ES-I3 (cell line): Measurements from ENCODE around the gene YEATS4.

ENCODE experiments used
- H3K36me3 ChIP-seq: 2 replicates; pipeline ENCODE4 v1.6.1; 2013; ENCODE audit warnings: mild to moderate bottlenecking, low read length, control low read depth, moderate library complexity; ENCODE audit not compliant: insufficient read depth
- H3K4me1 ChIP-seq: 2 replicates; pipeline ENCODE4 v1.6.1; 2013; ENCODE audit warnings: mild to moderate bottlenecking, control low read depth, low read length; ENCODE audit not compliant: insufficient read depth
- H3K9ac ChIP-seq: 2 replicates; pipeline ENCODE4 v1.6.1; 2013; ENCODE audit warnings: low read depth, mild to moderate bottlenecking, low read length, moderate library complexity
- H3K9me3 ChIP-seq: 2 replicates; pipeline ENCODE4 v1.6.1; 2013; ENCODE audit warnings: mild to moderate bottlenecking, low read length, moderate library complexity; ENCODE audit not compliant: control insufficient read depth, insufficient read depth

Gene YEATS4

DNA sequence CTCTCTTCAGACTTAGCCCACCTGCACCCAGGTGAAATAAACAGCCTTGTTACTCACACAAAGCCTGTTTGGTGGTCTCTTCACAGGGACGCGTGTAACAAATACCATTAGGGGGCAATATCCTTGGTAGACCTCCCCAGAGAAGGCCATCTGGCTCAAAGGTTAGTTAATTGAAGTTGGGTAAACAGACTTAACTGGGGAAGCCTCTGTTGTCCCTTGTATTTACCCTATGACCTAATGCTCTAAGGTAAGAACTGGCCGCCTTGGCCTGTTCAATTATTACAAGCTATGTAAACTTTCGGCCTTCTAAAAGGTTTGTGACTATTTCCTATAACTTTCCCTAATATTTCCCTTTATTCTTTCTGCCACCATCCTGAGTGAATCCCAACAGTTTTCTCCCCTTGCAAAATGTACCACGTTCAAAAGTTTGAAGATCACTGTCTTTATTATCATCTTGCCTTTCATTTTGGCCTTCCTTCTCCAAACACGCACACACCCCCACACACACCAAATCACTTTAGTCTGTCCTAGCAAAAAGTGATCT, 26.7 kb upstream of the YEATS4 start:
- H3K9me3 ChIP-seq = no peaks in the 10 kb centered on the region
- no peaks in the 10 kb centered on the region for H3K36me3 ChIP-seq
- H3K9ac ChIP-seq = no peak overlapping the region
- H3K4me1 ChIP-seq = peaks cover 22% of the 10 kb centered on the region

DNA sequence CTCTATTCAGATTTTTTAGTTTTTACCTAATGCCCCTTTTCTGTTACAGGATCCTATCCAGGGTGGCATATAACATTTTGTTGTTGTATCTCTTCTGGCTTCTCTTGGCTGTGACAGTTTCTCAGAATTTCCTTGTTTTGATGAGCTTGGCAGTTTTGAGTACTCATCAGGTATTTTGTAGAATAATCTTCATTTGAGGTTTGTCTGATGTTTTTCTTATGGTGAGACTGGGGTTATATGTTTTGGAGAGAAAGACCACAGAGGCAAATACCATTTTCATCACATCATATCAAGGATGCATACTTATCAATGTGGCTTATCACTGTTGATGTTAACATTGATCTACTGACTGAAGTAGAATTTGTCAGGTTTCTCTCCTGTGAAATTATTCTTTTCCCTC, 25.4 kb upstream of the YEATS4 start:
- H3K9ac ChIP-seq = no peak overlapping the region
- H3K4me1 ChIP-seq = peaks cover 16% of the 10 kb centered on the region
- no peaks in the 10 kb centered on the region for H3K36me3 ChIP-seq
- H3K9me3 ChIP-seq = no peaks in the 10 kb centered on the region

DNA sequence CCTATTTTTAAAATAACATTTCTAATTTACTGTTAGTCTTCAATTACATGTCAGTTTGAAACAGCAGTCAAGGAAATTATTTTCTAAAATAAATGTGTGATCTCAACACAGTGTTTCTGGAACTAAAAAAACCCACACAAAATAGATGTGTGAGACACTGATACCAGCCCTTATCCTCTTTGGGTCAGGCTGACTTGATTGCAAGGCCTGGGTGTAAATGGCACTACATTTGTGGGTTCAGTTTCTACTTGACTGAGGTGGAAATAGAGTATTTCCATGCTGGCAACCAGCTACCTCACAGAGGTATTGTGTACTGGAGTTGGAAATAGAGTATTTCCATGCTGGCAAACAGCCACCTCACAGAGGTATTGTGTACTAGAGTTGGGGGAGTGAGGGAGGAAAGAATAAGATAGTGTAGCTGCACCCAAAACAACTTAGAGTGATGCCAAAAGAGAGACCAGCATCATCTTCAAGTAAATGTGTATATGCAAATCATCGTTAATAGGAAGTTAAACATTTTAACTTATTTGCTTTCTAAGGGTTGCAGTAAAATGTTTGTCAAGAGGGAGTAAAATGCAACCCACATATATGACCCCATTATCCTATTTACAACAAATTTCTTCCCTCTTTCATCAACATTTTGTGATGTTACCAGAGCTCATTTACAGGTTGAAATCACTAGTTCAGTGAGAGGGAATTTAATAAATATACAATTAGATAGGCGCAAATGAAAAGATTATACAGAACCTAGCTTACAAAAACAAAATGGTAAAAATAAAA, 22.0 kb upstream of the YEATS4 start:
- H3K9ac ChIP-seq = no peak overlapping the region
- no peaks in the 10 kb centered on the region for H3K4me1 ChIP-seq
- H3K36me3 ChIP-seq = no peaks in the 10 kb centered on the region
- H3K9me3 ChIP-seq = no peaks in the 10 kb centered on the region

DNA sequence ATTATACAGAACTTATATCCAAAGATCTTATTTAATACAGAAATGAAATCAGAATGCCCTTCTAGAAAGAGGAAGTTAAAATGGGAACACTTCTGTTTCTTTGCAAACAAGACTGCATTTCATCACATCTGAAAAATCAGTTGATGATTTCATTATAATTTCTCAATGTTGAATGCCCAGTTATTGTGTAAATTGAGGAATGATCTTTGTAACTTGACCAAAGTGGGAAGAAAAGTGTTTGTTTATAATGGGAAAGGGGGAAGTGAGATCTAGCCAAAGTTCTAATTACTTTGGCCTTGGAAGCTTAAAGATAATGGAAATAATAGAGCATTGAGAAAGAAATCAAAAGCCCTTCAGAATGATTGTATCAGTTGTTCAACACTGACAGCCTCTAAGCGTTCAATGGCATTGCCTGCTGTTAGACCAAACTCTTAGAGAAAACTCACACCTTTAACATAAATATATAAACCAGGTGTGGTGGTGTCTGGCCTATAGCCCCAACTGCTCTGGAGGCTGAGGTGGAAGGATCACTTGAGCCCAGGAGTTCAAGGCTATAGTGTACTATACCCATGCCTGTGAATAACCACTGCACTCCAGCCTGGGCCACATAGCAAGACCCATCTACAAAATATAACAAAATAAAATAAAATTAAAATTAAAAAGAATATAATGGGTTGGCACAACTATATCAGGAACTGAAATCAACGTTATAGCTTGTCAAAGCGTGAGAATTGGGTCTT, 21.3 kb upstream of the YEATS4 start:
- no peaks in the 10 kb centered on the region for H3K36me3 ChIP-seq
- no peaks in the 10 kb centered on the region for H3K4me1 ChIP-seq
- H3K9me3 ChIP-seq = no peaks in the 10 kb centered on the region
- no peak overlapping the region for H3K9ac ChIP-seq

DNA sequence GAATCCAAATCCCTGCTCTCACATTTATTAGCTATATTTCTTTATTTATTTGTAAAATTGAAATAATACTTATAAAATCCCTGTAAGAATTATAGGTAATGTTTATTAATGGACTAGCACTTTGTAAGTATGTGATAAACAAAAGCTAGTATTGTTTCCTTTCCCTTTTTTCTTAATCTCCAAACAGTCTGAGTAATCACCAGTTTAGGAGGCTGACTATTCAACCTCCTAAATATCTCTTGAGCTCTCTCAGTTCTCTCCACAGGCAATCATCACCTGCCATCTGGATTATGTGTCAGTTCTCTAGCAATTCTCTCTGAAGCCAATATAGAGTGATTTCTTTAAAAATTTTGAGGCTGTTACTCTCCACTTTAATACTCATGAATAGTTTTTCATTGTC, 20.6 kb upstream of the YEATS4 start:
- no peaks in the 10 kb centered on the region for H3K4me1 ChIP-seq
- H3K9me3 ChIP-seq = no peaks in the 10 kb centered on the region
- H3K9ac ChIP-seq = no peak overlapping the region
- no peaks in the 10 kb centered on the region for H3K36me3 ChIP-seq

DNA sequence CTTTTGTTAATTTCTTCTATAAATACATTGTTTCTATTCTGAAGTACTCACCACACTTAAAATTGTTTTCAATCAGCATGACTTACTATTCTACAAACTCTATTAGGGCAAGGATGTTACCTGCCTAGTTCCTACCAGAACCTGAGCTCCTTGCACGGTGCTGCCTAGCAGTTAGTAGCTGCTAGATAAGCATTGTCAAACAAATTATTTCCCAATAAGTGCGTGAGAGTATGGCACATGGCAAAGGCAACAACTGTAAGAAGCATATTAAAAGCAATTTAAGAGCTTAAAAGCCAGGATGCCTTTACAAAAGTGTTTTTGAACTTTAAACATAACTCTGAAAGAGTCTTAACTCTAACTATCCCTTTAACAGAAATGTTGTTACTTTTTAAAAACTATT, 19.5 kb upstream of the YEATS4 start:
- no peaks in the 10 kb centered on the region for H3K36me3 ChIP-seq
- no peaks in the 10 kb centered on the region for H3K4me1 ChIP-seq
- no peak overlapping the region for H3K9ac ChIP-seq
- H3K9me3 ChIP-seq = no peaks in the 10 kb centered on the region

DNA sequence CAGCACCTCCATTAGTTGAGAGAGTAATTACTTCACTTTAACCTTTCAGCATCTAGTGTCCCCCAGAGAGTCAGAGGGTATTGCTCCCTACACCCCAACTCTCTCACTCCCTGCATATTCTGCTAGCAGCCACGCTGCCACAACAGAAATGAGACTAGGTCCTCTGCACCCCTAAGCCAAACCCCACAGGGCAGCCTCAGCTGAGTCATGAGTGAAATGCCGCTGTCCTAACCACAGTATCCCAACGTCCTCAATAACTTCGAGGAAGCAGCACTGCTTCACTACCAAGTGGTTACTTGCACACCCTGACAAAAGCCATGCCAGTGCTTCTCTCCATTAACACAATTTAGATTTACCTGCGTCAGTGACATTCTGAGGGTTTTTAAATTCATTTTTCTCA, 18.2 kb upstream of the YEATS4 start:
- H3K9ac ChIP-seq = no peak overlapping the region
- H3K9me3 ChIP-seq = no peaks in the 10 kb centered on the region
- H3K36me3 ChIP-seq = no peaks in the 10 kb centered on the region
- no peaks in the 10 kb centered on the region for H3K4me1 ChIP-seq

DNA sequence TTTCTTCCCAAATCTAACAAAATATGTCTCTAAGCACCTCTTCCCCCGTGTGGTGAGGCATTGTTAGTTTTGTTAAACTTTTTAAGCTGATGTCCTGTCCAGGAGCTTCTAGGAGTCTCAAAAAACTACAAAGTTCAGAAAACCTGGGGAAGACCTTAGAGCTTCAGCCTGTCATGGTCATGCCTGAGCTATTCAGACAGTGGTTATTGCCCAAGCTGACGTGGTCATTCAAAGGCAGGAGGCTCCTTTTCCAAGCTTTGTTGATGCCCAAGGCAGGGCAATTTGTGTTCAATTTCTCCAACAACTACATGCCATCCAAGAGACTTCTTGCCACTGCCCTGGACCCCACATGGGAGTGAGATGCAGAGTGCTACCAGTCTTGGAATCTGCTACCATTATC, 17.1 kb upstream of the YEATS4 start:
- Histone ChIP-seq H3K9me3 (no peaks in the 10 kb centered on the region), H3K4me1 (no peaks in the 10 kb centered on the region), H3K36me3 (no peaks in the 10 kb centered on the region), H3K9ac (no peak overlapping the region)

DNA sequence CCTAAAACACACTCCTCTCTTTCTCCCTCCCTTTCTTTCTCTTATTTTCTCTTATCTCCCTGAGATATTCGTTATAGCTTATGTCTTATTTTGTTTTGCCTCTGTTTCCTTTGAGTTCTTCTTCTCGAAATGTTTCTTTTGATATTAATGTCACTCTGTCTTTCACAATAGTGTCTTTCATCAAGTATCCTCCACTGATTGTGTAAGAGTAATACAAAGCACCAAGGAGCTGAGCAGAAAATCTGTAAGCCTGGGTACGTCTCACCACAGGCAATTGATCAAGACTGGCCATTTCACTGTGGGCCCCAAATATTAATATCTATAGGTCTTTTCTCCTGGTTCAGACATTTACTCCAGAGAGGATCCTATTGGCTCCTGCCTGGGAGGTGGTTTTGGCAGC, 16.2 kb upstream of the YEATS4 start:
- Histone ChIP-seq H3K9ac (no peak overlapping the region), H3K9me3 (no peaks in the 10 kb centered on the region), H3K4me1 (no peaks in the 10 kb centered on the region), H3K36me3 (no peaks in the 10 kb centered on the region)

DNA sequence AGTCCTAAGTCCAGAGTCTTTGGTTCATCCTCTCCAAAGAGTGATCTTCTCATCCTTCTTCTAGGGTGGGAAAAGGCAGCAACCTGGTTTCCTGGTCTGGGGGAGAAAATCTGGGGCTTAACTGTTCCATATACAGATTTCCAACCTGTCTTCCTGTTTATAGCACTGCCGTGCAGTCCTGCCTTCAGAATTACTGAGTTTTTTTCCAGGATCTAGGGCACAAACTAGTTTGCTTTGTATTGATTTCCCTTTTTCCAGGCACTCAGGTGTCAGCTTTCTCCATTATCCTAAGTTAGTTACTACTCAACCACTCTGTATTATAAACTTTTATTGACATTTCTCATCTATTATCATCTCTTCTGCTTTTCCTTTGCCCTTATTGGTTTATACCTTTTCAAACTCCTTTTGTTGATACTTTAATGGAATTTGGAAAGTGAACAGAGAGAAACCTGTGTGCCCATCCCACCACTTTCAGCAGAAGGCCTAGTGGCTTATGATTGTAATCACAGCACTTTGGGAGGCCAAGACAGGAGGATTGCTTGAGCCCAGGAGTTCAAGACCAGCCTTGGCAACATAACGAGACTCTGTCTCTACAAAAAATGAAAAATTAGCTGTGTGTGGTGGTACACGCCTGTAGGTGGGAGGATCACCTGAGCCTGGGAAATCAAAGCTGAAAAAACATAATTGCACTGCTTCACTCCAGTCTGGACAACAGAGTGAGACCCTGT, 15.5 kb upstream of the YEATS4 start:
- no peaks in the 10 kb centered on the region for H3K36me3 ChIP-seq
- no peaks in the 10 kb centered on the region for H3K4me1 ChIP-seq
- no peak overlapping the region for H3K9ac ChIP-seq
- no peaks in the 10 kb centered on the region for H3K9me3 ChIP-seq

DNA sequence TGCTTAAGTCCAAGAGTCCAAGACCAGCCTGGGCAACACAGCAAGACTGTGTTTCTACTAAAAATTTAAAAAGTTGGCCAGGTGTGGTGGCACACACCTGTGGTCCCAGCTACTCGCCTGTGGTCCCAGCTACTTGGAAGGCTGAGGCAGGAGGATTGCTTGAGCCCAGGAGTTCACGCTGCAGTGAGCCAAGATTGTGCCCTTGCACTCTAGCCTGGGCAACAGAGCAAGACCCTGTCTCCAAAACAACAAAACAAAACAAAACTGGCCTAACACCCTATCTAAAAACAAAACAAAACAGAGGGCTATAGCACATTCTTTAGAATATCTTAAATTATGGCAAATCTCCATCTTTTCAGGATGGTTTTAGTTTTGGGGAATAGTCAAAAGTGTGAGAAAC, 14.5 kb upstream of the YEATS4 start:
- Histone ChIP-seq H3K4me1 (no peaks in the 10 kb centered on the region), H3K9ac (no peak overlapping the region), H3K9me3 (no peaks in the 10 kb centered on the region), H3K36me3 (no peaks in the 10 kb centered on the region)

DNA sequence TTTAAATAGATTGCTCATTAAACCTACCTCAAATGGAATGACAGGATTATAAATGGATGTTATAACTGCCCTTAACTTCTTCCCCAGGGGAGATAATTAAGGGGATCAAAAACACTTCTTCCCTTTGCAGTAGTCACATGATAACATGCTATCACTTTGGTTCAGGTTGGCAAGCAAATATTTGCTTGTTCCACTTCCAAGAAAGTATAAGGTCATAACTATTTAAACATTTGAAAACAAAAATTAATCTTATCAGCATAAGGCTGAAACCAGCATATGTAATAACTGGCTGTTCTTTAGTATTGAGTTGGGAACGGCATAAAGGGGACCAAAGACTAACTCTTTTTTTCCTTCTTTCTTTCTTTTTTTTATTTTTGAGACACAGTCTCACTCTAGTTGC, 13.8 kb upstream of the YEATS4 start:
- Histone ChIP-seq H3K9ac (no peak overlapping the region), H3K4me1 (no peaks in the 10 kb centered on the region), H3K9me3 (no peaks in the 10 kb centered on the region), H3K36me3 (no peaks in the 10 kb centered on the region)

DNA sequence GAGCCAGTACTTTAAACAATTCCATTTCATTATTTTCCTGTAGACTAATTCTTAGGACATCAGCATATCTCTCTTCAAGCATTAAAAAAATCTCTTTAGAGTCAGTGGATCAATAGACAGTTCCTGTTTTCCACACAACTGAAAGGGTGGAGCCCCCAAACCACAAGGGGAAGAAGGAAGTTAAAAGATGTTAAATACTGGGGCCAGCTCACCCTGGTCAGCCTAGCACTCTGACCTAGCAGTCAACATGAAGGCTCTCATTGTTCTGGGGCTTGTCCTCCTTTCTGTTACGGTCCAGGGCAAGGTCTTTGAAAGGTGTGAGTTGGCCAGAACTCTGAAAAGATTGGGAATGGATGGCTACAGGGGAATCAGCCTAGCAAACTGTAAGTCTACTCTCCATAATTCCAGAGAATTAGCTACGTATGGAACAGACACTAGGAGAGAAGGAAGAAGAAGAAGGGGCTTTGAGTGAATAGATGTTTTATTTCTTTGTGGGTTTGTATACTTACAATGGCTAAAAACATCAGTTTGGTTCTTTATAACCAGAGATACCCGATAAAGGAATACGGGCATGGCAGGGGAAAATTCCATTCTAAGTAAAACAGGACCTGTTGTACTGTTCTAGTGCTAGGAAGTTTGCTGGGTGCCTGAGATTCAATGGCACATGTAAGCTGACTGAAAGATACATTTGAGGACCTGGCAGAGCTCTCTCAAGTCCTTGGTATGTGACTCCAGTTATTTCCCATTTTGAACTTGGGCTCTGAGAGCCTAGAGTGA, 11.2 kb upstream of the YEATS4 start, which contains the start of gene LYZ:
Gene LYZ (plus strand): TSS at position 220 of the 777 bp plus-strand sequence. CDS start 28 bp downstream, at position 248.
- Histone ChIP-seq H3K4me1 (no peaks in the 10 kb centered on the region), H3K9ac (no peak within 1 kb of the TSS), H3K36me3 (no peaks in the 10 kb centered on the region), H3K9me3 (no peaks in the 10 kb centered on the region)
